Neutrophil (primary cell): ENCODE measurements around the gene IREB2.

Experiments
- H3K27ac ChIP-seq: fragments of 200-600 bp; sonication (generic); 2 replicates; pipeline ENCODE4 v1.5.1; 2016; ENCODE audit warnings: mild to moderate bottlenecking, moderate library complexity
- H3K27me3 ChIP-seq: fragments of 200-600 bp; sonication (generic); 2 replicates; pipeline ENCODE4 v1.6.0; 2016; ENCODE audit warnings: mild to moderate bottlenecking
- H3K36me3 ChIP-seq: fragments of 200-600 bp; sonication (generic); 2 replicates; pipeline ENCODE4 v1.5.1; 2017
- H3K4me1 ChIP-seq, 2 experiments: fragments of 200-600 bp in 1 of 2; sonication (generic) in 1 of 2; 1 replicate in 1 of 2; 2 replicates in 1 of 2; pipeline versions ENCODE4 v1.5.1 to v1.6.1; 2013 to 2016; ENCODE audit warnings: low read depth in 1 of 2, low read length in 1 of 2, mild to moderate bottlenecking in 1 of 2, moderate library complexity in 1 of 2; ENCODE audit not compliant: control insufficient read depth in 1 of 2, insufficient read depth in 1 of 2
- H3K4me3 ChIP-seq, 2 experiments: fragments of 200-600 bp in 1 of 2; sonication (generic) in 1 of 2; 1 replicate in 1 of 2; 2 replicates in 1 of 2; pipeline ENCODE4 v1.5.1; 2013 to 2016; ENCODE audit warnings: low read depth in 1 of 2, low read length in 1 of 2, mild to moderate bottlenecking in 1 of 2, moderate library complexity in 1 of 2
- H3K9me3 ChIP-seq: fragments of 200-600 bp; sonication (generic); 2 replicates; pipeline ENCODE4 v1.5.1; 2016
- CTCF ChIP-seq: fragments of 200-600 bp; sonication (generic); IDR thresholded peaks from 2 replicates; pipeline ENCODE4 v1.5.1; 2016; ENCODE audit warnings: antibody characterized with exemption

IREB2 gene

GRCh38 chr15:78390826-78391225, 47.2 kb upstream of the IREB2 start:
- Histone ChIP-seq H3K27me3 (peaks cover 5% of the 10 kb centered on the region), H3K9me3 (no peaks in the 10 kb centered on the region), H3K27ac (no peak overlapping the region), H3K4me1 (peaks cover 10 to 15% of the 10 kb centered on the region in 2 experiments), H3K4me3 (no peak overlapping the region), H3K36me3 (no peaks in the 10 kb centered on the region)
- no peak for TF ChIP-seq CTCF

GRCh38 chr15:78391781-78392180, 46.2 kb upstream of the IREB2 start:
- no peaks in the 10 kb centered on the region for H3K36me3 ChIP-seq
- H3K9me3 ChIP-seq = no peaks in the 10 kb centered on the region
- no peak overlapping the region for H3K27ac ChIP-seq
- peaks cover 10 to 15% of the 10 kb centered on the region in 2 experiments for H3K4me1 ChIP-seq
- TF ChIP-seq CTCF = no peak
- H3K4me3 ChIP-seq = no peak overlapping the region
- H3K27me3 ChIP-seq = no peaks in the 10 kb centered on the region

- Histone ChIP-seq H3K4me3 (no peak overlapping the region), H3K27ac (no peak overlapping the region), H3K9me3 (no peaks in the 10 kb centered on the region), H3K27me3 (no peaks in the 10 kb centered on the region), H3K4me1 (peaks cover 10 to 15% of the 10 kb centered on the region in 2 experiments), H3K36me3 (no peaks in the 10 kb centered on the region)
- no peak for TF ChIP-seq CTCF
These were observed 45.6 kb upstream of the IREB2 start for GRCh38 chr15:78392430-78392829.

- no peak for TF ChIP-seq CTCF
- H3K36me3 ChIP-seq = no peaks in the 10 kb centered on the region
- H3K4me1 ChIP-seq = peaks cover 10 to 16% of the 10 kb centered on the region in 2 experiments
- H3K4me3 ChIP-seq = no peak overlapping the region
- no peak overlapping the region for H3K27ac ChIP-seq
- no peaks in the 10 kb centered on the region for H3K27me3 ChIP-seq
- H3K9me3 ChIP-seq = no peaks in the 10 kb centered on the region
These were observed 44.9 kb upstream of the IREB2 start for GRCh38 chr15:78393137-78393536.

- Histone ChIP-seq H3K27me3 (no peaks in the 10 kb centered on the region), H3K27ac (no peak overlapping the region), H3K4me3 (no peak overlapping the region), H3K4me1 (peaks cover 16 to 25% of the 10 kb centered on the region in 2 experiments), H3K9me3 (no peaks in the 10 kb centered on the region), H3K36me3 (no peaks in the 10 kb centered on the region)
- no peak for TF ChIP-seq CTCF
These were observed 44.0 kb upstream of the IREB2 start for GRCh38 chr15:78394026-78394425.
